Ovary (tissue), 9 donors: ENCODE data around the gene PWWP2B. TPM values are rescaled to one million over a fixed set of nuclear protein-coding genes. Genes with fewer than 3 reads are reported as not detected.
A peak's percentile ranks its signal among the peaks of the same experiment; 100 is the strongest.

ENCODE experiments used
- DNase-seq, 5 donors: peaks; one replicate each; pipeline ENCODE4 v3.0.0-alpha.2; 2019 to 2020
- H3K27ac ChIP-seq, 2 donors: fragments of 200-600 bp; one replicate each; pipeline versions ENCODE4 v1.5.1 to v1.8.0; 2019 to 2022
- H3K27me3 ChIP-seq: fragments of 200-600 bp; one replicate; pipeline ENCODE4 v1.8.0; 2022
- H3K36me3 ChIP-seq: fragments of 200-600 bp; sonication (generic); one replicate; pipeline ENCODE4 v1.5.1; 2019
- H3K4me1 ChIP-seq: one replicate; pipeline ENCODE4 v1.8.1; 2013; ENCODE audit warnings: mild to moderate bottlenecking, moderate library complexity; ENCODE audit not compliant: insufficient read depth
- H3K4me3 ChIP-seq: fragments of 200-600 bp; sonication (generic); one replicate; pipeline ENCODE4 v1.5.1; 2017
- H3K9me3 ChIP-seq, 2 donors: fragments of 200-600 bp in 1 of 2; sonication (generic) in 1 of 2; one replicate each; pipeline versions ENCODE4 v1.5.1 to v1.8.1; 2013 to 2019; ENCODE audit warnings: mild to moderate bottlenecking in 1 of 2, moderate library complexity in 1 of 2
- EP300 ChIP-seq: sonication (generic); formaldehyde crosslinking; IDR thresholded peaks from one replicate; pipeline ENCODE4 v1.6.1; 2017; ENCODE audit warnings: antibody characterized with exemption
- POLR2A ChIP-seq: fragments of 450-650 bp; IDR thresholded peaks from one replicate; pipeline ENCODE4 v1.6.1; 2017; ENCODE audit warnings: antibody characterized with exemption, mild to moderate bottlenecking, moderate library complexity
- WGBS, 3 donors: extraction: QIAGEN DNeasy Blood & Tissue Kit in 1 of 3; methylation state at CpG; one replicate each; pipeline versions ENCODE4 v1.1.5 to v1.1.7; 2013 to 2017; 5-methylcytosine and 5-hydroxymethylcytosine counted together
- intact Hi-C, 4 donors: fragments of 100-400 bp; cut with DNase I; formaldehyde crosslinking; loops; one replicate each; pipeline versions ENCODE4 v1.11.0 to v1.15.1; 2022 to 2023
- polyA plus RNA-seq, 2 donors: library from polyadenylated mRNA; stranded (reverse); fragments of 200-250 nt in 1 of 2; fragments of 350-450 nt in 1 of 2; fragmentation: Illumina TruSeq in 1 of 2; extraction: RNeasy Lipid Tissue Mini Kit (QIAGEN cat#74804) in 1 of 2; gene quantifications; one replicate each; pipeline ENCODE4 v1.2.3, GENCODE V29; 2013 to 2014
- total RNA-seq, 7 donors: library from RNA; depleted of rRNA in 2 of 7; stranded (reverse); fragments of >200 nt in 2 of 7; fragmentation: NEBNext Ultra II Directional in 3 of 7; extraction: Animal tissue kit (Norgen Biotek cat#: 25700) in 3 of 7; gene quantifications; one replicate each; pipeline versions ENCODE4 v1.1.0 to v1.2.4, GENCODE V29; 2016 to 2023
- TF ChIP-seq, protein P1 (sequence below), 3 donors: fragments of 450-650 bp in 2 of 3; fragments of 200-600 bp in 1 of 3; IDR thresholded peaks; one replicate each; pipeline versions ENCODE4 v1.5.1 to v1.8.0; 2016 to 2022; ENCODE audit warnings: antibody characterized with exemption in 3 of 3, mild to moderate bottlenecking in 1 of 3
- donor health status: DM: no; HTN: no; CAD: no; lungs with moderate emphysema.
- donor health status: DM: no; HTN: no; CAD: no.
- donor health status: Bipolar disorder and iron deficiency.
- donor health status: DM: yes; HTN: yes; CAD: no.
- donor health status: DM: no; HTN: no; CAD: no.
- donor health status: DM: yes; HTN: yes; CAD: no.

PWWP2B gene
- total and polyA plus RNA-seq, 9 donors, result 1.1 to 26.0 (median 14.9) TPM

DNA sequence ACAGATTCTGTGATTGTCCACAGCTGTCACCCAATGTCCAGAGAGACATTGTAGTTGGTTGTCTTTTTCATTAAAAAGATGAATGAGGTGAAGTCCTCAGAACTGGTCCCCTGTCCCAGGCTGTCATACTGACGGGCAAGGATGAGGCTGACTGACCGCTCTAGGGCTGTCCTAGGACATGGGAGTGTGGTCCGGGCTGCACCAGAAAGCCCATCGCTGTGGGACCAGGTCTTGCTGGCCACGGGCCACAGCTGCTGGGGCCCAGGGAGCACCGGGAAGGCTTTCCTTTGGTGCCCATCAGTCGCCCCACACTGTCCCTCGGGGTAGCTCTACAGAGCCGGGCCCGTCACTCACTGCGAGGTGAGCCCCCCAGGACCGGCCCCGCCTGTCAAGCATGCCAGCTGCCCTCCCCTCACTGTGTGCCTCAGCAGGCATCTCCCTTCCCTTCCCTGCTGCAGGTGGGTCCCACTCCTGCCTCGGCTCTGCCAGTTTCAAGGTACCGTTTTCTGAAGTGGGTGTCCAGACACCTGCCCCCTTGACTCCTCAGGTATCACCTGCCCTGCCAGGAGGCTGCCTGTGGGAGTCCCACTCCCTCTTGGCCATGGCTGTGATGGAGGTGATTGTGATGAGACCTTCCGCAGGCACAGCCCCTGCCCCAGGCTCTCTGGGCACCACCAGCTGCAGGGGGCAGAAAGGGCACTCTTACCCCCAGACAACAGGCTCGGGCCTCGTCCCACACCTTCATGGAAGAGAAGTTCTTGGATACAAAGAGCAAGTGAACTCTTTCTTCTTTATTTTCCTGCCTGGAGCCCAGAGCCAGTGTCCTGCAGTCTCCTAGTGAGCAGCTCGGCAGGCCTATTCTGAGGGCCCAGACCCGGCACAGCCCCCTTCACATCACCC lies 43.3 kb upstream of the PWWP2B start:
- H3K36me3 ChIP-seq, result no peaks in the 10 kb centered on the region
- H3K9me3 ChIP-seq, result no peaks in the 10 kb centered on the region
- no peak overlapping the region for H3K27ac ChIP-seq
- TF ChIP-seq, protein P1, sequence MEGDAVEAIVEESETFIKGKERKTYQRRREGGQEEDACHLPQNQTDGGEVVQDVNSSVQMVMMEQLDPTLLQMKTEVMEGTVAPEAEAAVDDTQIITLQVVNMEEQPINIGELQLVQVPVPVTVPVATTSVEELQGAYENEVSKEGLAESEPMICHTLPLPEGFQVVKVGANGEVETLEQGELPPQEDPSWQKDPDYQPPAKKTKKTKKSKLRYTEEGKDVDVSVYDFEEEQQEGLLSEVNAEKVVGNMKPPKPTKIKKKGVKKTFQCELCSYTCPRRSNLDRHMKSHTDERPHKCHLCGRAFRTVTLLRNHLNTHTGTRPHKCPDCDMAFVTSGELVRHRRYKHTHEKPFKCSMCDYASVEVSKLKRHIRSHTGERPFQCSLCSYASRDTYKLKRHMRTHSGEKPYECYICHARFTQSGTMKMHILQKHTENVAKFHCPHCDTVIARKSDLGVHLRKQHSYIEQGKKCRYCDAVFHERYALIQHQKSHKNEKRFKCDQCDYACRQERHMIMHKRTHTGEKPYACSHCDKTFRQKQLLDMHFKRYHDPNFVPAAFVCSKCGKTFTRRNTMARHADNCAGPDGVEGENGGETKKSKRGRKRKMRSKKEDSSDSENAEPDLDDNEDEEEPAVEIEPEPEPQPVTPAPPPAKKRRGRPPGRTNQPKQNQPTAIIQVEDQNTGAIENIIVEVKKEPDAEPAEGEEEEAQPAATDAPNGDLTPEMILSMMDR (IDR thresholded peaks at IDR 0.05), result no peak
- TF ChIP-seq POLR2A (no peak), EP300 (no peak)
- H3K4me1 ChIP-seq, result no peaks in the 10 kb centered on the region
- H3K27me3 ChIP-seq, result no peaks in the 10 kb centered on the region
- DNase-seq, result peak in 1 of 5 donors; percentile 27
- H3K4me3 ChIP-seq, result no peak overlapping the region
- intact Hi-C loops, result loop anchor here (2.0 to 5.0 kb wide), 2 partner anchors 131 kb away; no protein-coding TSS in a partner anchor
- WGBS, 3 donors, result 88 to 93% (median 91%) methylated on average over 16 to 20 of the region's 20 CpGs

DNA sequence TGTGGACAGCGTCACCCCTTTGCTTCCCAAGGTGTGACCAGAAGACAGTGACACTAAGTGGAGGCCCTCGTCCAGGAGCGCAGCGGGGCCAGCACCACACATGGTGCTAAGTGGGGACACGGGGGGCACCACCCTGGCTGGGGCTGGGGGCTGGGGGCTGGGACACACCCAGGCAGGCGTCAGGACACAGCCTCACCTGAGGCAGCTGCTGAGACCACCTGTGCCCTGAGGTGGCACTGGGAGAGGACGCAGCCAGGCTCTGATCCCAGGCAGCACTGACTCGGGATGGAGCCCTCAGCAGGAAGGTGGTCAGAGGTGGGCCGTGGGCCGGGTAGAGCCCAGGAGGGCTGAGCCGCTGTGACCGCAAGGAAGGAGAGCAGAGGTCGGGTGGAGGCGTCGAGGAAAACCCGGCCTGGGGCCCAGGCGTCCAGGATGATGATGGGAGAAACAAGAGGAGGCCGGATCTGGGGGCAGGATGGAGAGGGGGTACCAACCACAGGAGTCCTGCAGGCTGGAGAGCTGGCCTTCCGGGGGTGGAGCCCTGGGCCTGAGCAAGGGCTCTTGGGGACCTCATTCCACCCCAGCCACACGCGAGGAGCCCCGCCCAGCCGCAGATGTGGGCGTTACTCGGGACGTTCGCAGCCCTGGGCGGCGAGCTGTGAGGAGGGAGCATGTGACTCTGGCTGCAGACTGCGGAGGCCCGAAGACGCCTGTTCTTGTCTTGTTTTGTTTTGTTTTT lies 42.5 kb upstream of the PWWP2B start:
- intact Hi-C loops, result loop anchor here in 3 of 4 donors (2.0 to 5.0 kb wide), 3 partner anchors 132 to 1102 kb away; no protein-coding TSS in a partner anchor
- no peak overlapping the region for H3K27ac ChIP-seq
- 83 to 87% (median 86%) methylated on average over 31 to 32 of the region's 32 CpGs for WGBS, 3 donors
- H3K36me3 ChIP-seq, result no peaks in the 10 kb centered on the region
- H3K4me3 ChIP-seq, result no peak overlapping the region
- H3K9me3 ChIP-seq, result no peaks in the 10 kb centered on the region
- no peaks in the 10 kb centered on the region for H3K27me3 ChIP-seq
- TF ChIP-seq EP300 (no peak), POLR2A (no peak)
- TF ChIP-seq, protein P1 (IDR thresholded peaks at IDR 0.05), result no peak
- peak in 1 of 5 donors; percentile 29 for DNase-seq
- H3K4me1 ChIP-seq, result no peaks in the 10 kb centered on the region

DNA sequence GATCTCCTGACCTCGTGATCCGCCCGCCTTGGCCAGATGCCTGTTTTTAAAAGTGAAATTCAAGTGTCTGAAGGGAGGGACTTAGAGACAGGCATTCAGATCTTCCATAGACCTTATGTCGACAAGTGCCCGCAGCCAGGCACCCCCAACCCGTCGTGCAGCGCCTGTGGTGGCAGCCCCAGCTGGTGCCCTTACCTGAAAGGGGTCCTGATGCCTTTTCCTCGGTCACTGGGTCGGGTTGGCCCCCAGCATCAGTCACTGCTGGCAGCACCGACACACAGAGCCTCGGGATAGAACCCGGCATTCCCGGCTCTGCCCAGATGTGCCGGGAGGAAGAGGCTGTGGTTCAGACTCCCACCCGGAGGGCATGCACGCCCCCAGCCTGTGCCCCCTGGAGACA lies 41.7 kb upstream of the PWWP2B start:
- H3K4me1 ChIP-seq, result no peaks in the 10 kb centered on the region
- H3K4me3 ChIP-seq, result no peak overlapping the region
- peak in 1 of 5 donors; percentile 25 for DNase-seq
- intact Hi-C loops, result loop anchor here in 2 of 4 donors (2.0 to 5.0 kb wide), 2 partner anchors 132 to 1103 kb away; no protein-coding TSS in a partner anchor
- H3K36me3 ChIP-seq, result no peaks in the 10 kb centered on the region
- no peaks in the 10 kb centered on the region for H3K9me3 ChIP-seq
- no peaks in the 10 kb centered on the region for H3K27me3 ChIP-seq
- 88 to 92% (median 88%) methylated on average over 16 to 17 of the region's 17 CpGs for WGBS, 3 donors
- TF ChIP-seq EP300 (no peak), POLR2A (no peak)
- TF ChIP-seq, protein P1 (IDR thresholded peaks at IDR 0.05), result no peak
- H3K27ac ChIP-seq, result no peak overlapping the region

DNA sequence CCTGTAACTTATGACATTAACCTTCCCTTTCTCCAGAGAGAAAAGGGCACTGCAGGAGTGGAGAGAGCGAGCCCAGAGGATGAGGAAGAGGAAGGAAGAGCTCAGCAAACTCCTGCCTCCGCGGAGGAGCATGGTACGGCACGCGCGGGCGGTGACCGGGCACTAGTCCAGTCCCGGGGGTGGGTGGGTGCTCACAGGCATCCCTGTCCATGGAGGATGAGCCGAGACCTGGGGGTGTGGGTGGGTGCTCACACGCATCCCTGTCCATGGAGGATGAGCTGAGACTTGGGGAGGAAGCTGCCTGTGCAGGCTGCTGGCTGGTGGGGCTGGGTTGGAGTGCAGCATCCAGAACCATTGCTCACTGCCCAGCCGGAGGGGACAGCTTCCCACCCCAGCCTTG lies 41.2 kb upstream of the PWWP2B start:
- Histone ChIP-seq H3K4me3 (no peak overlapping the region), H3K36me3 (no peaks in the 10 kb centered on the region), H3K27ac (no peak overlapping the region), H3K4me1 (no peaks in the 10 kb centered on the region), H3K9me3 (no peaks in the 10 kb centered on the region), H3K27me3 (no peaks in the 10 kb centered on the region)
- intact Hi-C loops, result loop anchor here in 2 of 4 donors (2.0 to 5.0 kb wide), 2 partner anchors 133 to 1103 kb away; no protein-coding TSS in a partner anchor
- DNase-seq, result no peak
- 90 to 93% (median 91%) methylated on average over 13 of the region's 13 CpGs for WGBS, 3 donors
- TF ChIP-seq, protein P1 (IDR thresholded peaks at IDR 0.05), result no peak
- TF ChIP-seq POLR2A, result no peak
- no peak for TF ChIP-seq EP300
